HG03442 (cell line): ENCODE results near the gene KRTAP29-1.
"Not testable (repeated sequence)": the region's sequence is repeated elsewhere in the genome, so short reads cannot be mapped to it uniquely, and the experiment has no call there.

Source experiments
- ATAC-seq: cut with Tn5 transposase; IDR thresholded peaks from one replicate; pipeline ENCODE4 v1.9.1; 2021; ENCODE audit warnings: mild to moderate bottlenecking, moderate library complexity; ENCODE audit not compliant: unreplicated experiment

KRTAP29-1 gene

DNA sequence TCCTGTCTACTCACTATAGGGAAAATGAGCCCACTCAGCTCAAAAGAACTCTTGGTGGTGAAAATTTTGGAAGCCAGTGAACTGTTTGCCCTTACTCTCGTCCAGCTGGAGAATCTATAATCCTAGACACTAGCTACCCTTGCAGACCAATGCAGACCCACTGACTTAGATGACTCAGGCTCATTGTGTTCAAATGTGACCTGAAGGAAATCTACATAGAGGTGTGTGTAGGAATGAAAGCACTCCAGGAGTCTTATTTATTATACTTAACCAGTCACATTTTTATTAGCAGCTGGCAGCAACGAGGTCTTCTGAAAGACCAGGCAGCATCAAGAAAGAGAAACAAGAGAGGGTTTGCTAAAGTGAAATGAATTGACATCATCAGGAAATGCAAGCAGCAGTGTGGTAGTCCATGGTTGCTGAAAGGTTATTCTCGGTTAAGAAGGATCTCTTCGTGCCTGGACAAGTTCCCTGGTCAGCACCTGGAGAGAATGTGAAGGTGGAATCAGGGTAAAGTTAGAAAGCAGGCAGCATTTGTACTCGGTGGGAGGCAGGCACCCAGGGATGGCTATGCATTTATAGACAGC is 1.4 kb downstream of the KRTAP29-1 start:
- ATAC-seq = no peak

DNA sequence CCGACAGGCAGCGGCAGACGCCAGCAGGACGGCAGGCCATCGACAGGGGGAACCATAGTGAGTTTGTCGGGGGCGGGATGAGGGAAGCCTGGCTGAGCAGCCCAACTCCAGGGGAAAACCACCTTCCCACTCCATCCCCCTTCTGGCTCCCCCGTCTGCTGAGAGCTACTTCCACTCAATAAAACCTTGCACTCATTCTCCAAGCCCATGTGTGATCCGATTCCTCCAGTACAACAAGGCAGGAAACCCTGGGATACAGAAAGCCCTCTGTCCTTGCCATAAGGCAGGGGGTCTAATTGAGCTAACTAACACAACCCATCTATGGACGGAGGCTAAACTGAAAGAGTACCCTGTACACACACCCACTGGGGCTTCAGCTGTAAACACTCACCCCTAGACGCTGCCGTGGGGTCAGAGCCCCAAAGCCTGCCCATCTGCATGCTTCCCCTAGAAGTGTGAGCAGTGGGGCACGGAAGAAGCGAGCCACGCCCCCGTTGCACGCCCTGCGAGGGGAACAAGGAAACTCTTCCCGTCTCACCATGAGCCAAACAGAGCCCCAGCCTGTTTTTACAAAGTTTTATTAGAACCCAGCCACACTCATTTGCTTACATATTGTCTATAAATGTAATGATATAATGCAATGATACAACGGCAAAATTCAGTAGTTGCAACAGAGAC is 4.1 kb downstream of the KRTAP29-1 start:
- ATAC-seq = no peak

DNA sequence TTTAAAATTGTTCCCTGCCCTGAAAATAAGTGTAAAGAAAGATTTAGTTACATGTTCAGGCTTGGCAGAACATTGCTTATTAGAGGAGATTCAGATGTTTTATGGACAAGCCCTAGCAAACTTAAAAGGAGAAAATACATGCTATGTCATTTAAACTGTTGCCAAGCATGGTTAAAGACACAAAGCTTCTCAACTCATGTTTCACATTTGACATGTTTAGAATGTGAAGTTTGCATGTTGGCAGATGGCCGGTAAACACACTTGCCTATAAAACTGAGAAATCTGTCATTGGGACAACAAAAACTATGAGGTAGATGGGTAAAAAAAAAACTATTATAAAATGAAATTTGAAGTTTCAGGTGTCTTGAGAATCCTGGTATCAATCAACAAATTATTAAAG is 5.8 kb downstream of the KRTAP29-1 start:
- ATAC-seq = no peak

DNA sequence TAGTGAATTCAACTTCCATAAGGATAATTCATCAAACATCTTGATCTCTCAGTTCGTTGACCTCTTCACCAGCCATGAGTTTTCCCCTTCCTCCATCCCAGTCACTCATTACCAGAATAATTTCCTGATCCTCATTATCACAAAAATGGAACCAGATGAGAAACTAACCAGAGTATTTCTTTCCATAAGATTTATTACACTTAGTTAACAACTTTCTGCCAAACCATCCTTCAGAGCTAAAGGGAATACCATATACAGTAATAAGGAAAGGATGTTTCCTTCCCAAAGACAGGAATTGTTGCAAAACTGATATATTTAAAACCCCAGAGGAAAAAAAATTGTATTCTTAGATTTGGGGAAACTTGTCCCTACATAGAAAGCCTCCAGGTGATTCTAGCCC is 8.6 kb downstream of the KRTAP29-1 start:
- ATAC-seq = no peak

DNA sequence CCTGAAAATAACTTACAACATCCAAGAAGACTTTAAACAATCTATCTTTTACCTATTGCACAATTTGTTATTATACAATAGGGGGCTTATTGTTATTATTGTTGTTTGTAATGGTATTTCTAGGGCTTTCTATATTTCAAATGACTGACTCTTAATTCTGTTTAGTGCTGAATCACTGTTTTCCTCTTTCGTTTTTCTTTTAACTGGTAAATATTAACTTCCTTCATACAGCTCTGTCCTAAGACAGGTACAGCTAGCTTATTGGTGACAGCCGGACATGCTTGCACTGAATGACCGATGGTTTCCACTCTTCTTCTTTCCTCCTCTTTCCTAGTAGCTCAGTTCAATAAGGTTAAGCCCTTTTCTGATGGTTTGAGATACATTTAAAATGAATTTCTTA is 15.6 kb downstream of the KRTAP29-1 start:
- no peak for ATAC-seq

DNA sequence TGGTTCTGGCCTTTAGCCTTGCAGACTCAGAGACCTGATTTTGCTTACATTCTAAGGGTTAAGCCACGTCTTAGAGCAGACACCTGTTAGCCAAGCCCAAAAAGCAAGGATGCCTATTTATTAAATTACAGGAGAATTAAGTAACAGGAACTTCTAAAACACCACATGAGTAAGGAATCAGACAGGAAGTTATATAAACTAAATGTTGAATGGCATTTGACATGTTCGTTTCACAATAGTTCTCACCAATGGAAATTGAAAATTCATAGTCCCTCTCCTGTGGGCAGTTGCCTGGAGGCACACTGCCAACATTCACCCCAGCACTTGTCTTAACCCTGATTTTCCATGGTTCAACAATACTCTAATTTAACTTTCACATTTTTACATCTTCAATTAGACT is 18.1 kb downstream of the KRTAP29-1 start:
- no peak for ATAC-seq

DNA sequence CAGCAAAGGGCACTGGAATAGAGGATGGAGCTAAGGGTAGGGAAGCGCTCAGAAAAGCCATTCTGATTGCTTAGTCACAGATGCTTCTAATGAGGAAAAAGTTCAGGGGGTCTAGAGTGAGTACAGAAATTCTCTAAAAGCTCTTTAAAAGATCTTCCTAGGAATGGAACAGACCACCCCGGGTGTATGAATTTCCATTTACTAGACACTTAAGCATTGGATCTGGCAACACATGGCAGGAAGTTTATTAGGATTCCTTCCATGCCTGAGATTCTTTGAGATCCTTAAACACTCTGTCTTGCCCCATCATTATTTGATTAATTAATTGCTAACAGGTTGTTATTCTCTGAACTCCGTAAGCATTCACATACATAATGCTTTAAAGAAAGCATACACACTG is 18.6 kb downstream of the KRTAP29-1 start:
- ATAC-seq = no peak

DNA sequence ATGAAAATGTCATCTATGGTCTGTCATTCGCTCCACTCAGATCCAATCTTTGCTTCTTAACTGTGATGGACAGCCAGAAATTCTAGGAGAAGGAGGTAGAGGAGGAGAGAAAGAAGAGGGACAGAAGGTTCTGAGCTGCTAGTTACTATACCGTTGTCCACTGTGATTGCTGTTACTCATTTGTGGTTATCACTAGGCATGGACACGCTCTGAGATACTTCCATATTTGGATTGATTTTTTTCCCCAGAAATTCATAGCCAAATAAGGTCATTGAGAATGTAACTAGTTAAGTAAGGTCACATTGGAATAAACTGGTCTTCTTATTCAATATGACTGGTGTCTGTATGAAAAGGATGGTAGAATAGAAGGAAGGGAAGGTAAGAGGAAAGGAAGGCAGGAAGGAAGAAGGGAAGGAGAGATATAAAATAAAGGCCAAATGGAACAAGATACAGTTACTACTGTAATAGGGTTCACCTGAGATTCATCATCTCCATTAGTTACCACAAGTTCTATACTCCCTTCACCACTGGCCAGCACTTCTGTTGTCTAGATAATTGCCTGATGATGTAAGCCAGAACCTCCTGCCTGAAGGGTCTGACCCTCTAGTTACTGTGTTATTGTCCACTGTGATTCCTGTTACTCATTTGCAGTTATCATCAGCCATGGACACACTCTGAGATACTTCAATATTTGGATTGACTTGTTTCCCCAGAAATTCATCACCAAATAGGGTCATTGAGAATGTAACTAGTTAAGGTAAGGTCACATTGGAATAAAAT is 24.3 kb downstream of the KRTAP29-1 start:
- ATAC-seq = no peak

DNA sequence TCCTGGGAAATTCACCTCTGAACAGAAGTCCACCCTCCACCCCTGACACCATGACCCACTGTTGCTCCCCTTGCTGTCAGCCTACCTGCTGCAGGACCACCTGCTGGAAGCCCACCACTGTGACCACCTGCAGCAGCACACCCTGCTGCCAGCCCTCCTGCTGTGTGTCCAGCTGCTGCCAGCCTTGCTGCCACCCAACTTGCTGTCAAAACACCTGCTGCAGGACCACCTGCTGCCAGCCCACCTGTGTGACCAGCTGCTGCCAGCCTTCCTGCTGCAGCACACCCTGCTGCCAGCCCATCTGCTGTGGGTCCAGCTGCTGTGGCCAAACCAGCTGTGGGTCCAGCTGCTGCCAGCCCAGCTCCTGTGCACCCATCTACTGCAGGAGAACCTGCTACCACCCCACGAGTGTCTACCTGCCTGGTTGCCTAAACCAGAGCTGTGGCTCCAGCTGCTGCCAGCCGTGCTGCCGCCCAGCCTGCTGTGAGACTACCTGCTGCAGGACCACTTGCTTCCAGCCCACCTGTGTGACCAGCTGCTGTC is 26.9 kb downstream of the KRTAP29-1 start, which contains the start of gene KRTAP9-7:
KRTAP9-7 (plus strand) TSS at position 51 of the 543 bp plus-strand sequence; CDS start at position 51, 0 bp downstream.
- ATAC-seq = not testable (repeated sequence)

DNA sequence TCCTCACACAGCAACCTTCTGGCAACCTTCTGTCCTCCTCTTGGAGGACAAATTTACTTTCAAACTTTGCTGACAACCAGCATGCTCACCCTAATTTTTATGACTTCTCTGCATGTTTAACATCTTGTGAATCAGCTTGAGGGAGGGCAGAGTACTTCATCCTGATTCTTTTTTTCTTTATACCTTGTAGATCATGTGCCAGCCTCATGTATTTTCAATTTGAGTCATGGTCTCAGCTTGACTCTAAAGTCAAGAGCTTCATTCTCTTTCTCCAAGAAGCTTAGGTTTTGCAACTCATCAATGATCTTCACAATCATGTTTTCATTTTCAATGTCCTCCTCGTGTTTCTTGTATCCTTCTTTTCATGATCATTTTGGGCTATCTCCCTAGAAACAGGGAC is 30.8 kb downstream of the KRTAP29-1 start:
- no peak for ATAC-seq

DNA sequence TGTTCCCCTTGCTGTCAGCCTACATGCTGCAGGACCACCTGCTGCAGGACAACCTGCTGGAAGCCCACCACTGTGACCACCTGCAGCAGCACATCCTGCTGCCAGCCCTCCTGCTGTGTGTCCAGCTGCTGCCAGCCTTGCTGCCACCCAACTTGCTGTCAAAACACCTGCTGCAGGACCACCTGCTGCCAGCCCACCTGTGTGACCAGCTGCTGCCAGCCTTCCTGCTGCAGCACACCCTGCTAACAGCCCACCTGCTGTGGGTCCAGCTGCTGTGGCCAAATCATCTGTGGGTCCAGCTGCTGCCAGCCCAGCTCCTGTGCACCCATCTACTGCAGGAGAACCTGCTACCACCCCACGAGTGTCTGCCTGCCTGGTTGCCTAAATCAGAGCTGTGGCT is 31.3 kb downstream of the KRTAP29-1 start:
- not testable (repeated sequence) for ATAC-seq

DNA sequence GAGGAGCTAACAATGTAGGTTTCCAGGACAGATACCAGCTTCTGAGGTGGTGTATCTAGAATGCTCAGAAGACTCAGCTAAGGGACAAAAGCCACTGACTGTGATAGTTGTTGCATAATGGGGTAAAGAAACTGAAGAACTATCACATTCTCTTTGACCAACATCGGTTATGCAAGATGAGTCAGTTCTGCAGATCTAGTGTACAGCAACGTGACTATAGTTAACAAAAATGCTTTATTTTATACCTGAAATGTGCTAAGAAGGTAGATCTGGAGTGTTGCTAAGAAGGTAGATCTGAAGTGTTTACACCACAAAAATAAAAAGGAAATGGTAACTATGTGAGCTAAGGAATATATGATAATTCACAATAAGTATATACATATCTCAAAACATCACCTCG is 34.9 kb downstream of the KRTAP29-1 start:
- no peak for ATAC-seq

DNA sequence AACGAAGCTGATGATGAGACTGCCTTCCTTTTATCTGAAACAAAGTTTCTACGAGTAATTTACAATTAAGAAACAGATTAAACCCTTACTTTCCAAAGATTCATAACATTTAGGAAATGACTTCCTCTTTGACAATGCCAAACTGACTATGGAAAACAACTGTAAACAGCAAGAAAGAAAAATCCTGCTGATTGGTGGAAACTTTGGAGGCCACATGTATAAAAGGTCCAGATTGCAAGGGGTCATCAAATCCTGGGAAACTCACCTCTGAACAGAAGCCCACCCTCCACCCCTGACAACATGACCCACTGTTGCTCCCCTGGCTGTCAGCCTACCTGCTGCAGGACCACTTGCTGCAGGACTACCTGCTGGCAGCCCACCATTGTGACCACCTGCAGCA is 37.6 kb downstream of the KRTAP29-1 start, which contains the start of gene KRTAP9-6:
KRTAP9-6 (plus strand) TSS at position 301 of the 400 bp plus-strand sequence; CDS start at position 301, 0 bp downstream.
- no peak for ATAC-seq

DNA sequence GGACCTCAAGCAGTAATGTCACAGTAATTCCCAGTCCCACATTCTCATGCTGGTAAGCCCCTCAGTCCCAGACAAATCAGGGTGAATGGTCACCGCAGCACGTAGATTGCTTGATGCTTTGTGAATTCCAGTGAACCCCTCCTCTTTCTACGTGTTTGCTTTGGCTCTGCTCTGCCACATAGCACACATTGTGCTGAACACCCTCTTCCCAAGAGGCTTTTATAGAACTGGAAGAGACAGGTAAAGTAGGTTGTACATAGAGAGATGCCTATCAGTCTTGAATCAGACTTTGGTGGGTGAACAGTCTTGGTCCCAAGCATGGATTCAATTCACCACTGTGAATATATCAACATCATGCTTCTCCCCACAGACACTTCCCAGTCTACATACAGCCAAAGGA is 38.1 kb downstream of the KRTAP29-1 start:
- ATAC-seq = no peak

DNA sequence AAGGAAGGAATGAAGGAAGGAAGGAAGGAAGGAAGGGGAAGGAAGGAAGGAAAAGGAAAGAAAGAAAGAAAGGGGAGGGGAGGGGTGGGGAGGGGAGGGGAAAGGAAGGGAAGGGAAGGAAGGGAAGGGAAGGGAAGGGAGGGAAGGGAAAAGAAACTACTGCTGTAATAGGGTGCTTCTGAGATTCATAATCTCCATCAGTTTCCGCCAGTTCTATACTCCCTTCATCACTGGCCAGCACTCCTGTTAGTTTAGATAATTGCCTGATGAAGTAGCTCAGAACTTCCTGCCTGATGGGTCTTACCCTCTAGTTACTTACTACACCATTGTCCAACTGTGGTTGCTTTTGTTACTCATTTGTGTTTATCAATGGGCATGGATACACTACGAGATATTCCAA is 39.4 kb downstream of the KRTAP29-1 start:
- ATAC-seq = no peak

DNA sequence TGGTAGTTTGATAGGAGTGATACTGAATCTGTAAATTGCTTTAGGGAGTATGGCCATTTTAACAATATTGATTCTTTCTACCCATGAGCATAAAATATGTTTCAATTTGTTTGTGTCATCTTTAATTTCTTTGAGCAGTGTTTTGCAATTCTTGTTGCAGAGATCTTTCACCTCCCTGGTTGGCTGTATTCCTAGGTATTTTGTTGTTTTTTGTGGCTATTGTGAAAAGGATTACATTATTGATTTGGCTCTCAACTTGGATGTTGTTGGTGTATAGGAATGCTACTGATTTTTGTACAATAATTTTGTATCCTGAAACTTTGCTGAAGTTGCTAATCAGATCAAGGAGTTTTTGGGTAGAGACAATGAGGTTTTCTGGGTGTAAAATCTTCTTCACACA is 44.2 kb downstream of the KRTAP29-1 start:
- no peak for ATAC-seq

DNA sequence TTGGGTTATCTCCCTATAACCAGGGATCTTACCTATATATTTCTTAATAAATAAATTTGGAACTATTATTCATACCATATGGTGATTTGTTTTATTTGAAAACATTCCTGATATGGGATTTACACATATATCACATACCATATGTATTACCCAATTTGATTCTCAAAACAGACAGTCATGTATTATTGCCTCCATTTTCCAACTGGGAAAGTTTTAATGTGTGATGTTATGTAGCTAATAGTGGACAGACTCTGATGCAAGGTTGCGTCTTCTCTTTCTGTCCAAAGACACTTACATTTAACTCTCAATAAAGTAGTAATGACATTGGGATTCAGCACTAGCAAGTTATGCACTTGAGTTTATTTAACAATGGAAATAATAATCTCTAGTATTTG is 46.4 kb downstream of the KRTAP29-1 start:
- ATAC-seq = no peak

DNA sequence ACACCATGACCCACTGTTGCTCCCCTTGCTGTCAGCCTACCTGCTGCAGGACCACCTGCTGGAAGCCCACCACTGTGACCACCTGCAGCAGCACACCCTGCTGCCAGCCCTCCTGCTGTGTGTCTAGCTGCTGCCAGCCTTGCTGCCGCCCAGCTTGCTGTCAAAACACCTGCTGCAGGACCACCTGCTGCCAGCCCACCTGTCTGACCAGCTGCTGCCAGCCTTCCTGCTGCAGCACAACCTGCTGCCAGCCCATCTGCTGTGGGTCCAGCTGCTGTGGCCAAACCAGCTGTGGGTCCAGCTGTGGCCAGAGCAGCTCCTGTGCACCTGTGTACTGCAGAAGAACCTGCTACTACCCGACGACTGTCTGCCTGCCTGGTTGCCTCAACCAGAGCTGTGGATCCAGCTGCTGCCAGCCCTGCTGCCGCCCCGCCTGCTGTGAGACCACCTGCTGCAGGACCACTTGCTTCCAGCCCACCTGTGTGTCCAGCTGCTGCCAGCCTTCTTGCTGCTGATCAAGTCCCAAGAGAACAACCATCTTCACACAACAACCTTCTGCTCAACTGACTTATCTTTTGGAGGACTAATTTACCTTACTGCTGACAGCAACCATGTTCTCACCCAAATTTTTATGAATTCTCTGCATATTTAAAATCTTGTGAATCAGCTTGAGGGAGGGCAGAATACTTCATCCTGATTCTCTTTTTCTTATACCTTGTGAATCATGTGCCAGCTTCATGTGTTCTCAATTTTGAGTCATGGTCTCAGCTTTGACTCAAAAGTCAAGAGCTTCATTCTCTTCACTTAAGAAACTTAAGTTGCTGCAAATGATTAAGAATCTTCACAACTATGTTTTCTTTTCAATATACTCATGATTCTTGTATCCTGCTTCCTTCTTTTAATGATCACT is 47.0 kb downstream of the KRTAP29-1 start, which contains the start of gene KRTAP9-9:
KRTAP9-9 (plus strand) TSS at position 4 of the 910 bp plus-strand sequence.
- not testable (repeated sequence) for ATAC-seq

DNA sequence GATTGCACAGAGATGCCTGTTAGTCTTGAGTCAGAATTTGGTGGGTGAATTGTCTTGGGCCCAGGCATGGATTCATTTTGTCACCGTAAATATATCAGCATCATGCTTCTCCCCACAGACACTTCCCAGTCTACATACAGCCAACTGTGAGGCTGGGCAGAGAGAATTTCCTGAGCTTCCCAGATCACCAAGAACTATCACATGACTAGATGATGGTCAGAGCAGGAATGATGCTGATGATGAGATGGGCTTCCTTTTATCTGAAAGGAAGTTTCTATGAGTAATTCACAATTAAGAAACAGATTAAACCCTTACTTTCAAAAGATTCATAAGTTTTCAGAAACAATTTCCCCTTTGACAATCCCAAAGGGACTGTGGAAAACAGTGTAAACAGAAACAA is 47.8 kb downstream of the KRTAP29-1 start:
- ATAC-seq = no peak
